GM19238 (cell line): ENCODE measurements around the gene WWTR1.

ENCODE experiments used
- DNase-seq: peaks from one replicate; pipeline ENCODE4 v3.0.0; 2011; ENCODE audit warnings: low spot score; ENCODE audit not compliant: insufficient read length

Gene WWTR1

GRCh38 chr3:149657926-149658743 lies at the start of gene WWTR1:
TSS of gene WWTR1 (minus strand) at chr3:149658025. CDS start at chr3:149657306, 719 bp downstream.
- peak; percentile 59 for DNase-seq

DNA sequence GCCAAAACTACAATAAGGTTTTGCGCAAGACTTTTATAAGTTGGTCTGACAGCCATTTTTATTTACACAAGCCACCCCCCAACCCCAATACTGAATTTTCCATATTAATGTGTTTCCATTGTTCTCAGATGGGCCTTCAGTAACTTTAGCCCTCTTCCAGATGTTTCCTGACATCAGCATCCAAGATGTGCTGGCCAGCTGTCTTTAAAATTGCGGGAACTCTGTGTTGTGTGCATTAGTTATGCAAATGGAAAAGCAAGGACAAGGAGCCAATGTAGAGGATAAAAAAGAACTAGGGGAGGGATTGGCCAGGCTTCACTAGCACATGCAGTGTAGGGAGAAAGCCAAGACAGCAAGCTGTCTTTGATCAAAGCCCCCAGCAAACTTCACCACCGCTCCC lies 49.1 kb upstream of the WWTR1 start:
- no peak for DNase-seq

- no peak for DNase-seq
Measured at GRCh38 chr3:149705416-149705815, 47.6 kb upstream of the WWTR1 start.

GRCh38 chr3:149703466-149703865 lies 45.6 kb upstream of the WWTR1 start:
- DNase-seq = no peak

GRCh38 chr3:149702691-149703441 lies 45.0 kb upstream of the WWTR1 start:
- DNase-seq = no peak

GRCh38 chr3:149701977-149702350 lies 44.1 kb upstream of the WWTR1 start:
- DNase-seq = no peak

DNA sequence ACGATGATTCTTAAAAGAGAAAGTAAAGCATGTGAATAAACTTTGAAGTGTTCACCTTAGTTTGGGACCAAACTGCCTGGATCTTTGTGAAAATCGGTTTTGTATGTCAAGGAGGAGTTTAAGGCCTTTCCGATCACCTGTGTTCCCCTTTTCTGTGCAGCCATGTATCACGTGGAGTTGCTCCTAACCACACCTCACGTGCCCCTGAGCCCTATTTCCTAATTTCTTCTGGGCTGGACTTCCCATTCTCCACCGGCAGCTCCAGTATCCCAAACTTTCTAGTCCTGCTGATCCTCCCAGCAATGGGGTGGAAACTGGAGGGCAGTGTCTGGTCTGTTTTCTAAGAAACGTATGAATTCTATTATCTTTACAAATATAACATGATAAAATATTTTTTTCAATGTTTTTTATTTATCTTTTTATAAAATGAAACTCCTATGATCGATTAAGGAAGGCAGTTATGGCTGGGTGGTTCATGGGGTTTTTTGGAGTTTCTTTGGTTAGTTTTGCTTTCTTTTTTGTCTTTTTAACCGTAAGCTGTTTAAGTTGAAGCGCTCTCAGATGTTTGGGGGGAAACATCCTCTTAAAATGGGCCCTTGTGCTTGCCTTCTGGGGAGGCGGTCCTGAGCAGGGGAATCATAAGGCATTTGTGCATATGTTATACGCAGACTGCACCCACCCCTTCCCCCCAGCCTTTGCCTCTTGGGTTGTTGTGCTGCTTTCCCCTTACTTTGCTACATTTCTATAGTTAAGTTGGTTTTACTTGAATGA lies 43.6 kb upstream of the WWTR1 start:
- DNase-seq = no peak

DNA sequence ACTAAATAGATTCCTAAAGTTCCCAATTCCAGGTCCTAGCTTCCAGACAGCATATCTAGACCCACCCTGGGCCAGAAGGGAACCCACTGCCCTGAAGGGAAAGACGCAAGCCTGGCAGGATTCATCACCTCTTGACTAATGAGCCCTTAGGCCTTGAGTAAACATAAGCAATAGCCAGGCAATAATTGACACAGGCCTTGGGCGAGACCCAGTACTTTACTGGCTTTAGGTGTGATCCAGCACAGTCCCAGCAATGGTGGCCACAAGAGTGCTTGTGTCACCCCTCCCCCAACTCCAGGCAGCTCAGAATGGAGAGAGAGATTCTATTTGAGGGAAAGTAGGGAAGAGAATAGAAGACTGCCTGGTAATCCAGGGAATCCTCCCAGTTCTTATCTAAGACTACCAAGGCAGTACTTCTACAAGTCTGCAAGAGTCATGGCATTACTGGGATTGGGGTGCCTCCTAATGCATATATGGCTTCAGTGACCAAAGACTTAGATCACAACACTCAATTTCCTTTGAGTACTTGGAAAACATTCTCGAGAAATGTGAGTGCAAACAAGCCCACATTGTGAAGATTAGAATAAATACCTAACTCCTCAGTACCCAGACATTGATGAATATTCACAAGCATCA lies 30.4 kb upstream of the WWTR1 start:
- no peak for DNase-seq

DNA sequence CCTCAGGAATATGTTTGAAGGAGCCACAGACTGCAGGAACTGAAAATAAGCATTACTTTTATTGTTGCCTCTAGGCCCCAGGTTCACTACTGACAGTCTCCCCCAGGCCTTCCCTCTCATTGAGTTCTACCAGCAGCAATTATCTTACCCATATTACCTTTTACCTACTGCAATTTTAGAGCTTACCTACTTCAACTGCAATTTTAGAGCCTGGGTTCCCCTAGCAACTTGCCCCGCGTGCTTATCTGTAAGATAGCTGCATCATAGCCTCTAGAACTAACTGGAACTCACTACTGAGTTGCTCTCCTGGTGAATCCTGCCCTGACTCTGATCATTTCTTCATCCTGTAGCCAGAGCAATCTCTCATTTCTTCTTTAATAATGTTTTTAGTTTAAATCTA lies 29.2 kb upstream of the WWTR1 start:
- no peak for DNase-seq

DNA sequence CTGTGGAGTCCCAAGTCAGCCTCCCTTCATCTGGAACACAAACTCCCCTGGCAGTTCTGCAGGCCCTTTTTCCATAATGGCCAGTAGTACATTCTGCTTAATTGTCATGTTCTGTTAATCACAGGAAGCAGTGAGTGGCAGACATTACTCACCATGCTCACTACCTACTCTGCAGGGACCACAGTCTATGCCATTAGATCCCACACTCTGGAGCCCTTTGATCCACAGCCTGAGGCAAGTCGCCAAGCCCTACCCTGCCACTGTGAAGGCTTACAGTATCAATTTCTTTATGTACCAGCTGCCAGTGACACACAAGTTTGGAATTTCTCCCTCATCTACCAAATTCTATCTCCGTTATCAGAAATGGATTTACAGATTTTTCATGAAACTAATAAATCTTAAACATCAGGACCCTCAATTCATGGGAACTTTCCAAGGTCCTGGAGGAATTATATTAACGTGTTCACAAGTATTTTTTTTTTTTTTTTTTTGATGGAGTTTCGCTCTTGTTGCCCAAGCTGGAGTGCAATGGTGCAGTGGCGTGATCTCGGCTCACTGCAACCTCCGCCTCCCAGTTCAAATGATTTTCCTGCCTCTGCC lies 20.6 kb upstream of the WWTR1 start:
- no peak for DNase-seq

GRCh38 chr3:149673393-149673792 lies 15.6 kb upstream of the WWTR1 start:
- DNase-seq = no peak

DNA sequence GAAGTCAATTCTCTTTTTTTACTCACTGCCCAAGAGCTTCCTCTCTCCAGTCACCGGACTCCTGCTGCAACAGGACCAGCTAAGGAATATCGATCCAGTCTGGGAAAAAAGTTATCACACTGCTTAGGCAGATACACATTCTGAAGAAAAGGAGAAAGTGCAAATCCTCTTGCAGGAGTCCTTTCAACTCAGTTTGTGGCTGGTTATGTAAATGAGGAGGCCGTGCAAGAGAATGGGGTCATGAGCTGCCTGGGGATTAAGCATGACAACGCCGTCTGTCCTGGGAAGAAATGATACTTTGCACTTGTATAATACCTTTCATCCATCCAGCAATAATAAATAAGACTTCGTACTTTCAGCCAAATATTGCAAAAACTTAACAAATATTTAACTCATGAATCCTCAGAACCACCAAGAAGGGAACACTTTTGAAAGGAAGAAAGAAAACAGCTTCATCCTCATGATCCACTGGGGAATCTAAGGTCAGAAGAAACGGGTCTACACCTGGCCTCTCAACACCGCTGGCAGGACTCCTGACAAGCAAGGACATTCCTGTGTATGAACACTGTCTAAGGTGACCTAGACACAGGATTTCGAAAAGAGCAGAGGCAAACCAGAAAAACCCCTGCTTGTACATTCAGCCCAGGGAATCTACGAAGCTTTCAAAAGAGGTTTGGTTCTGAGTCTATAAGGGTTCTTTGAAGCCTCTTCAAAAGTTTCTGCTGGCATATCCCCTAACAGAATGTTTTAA lies 13.1 kb upstream of the WWTR1 start:
- no peak for DNase-seq

GRCh38 chr3:149667576-149667975 lies 9.8 kb upstream of the WWTR1 start:
- DNase-seq = no peak

GRCh38 chr3:149663966-149664365 lies 6.1 kb upstream of the WWTR1 start:
- no peak for DNase-seq

GRCh38 chr3:149662240-149662887 lies 4.5 kb upstream of the WWTR1 start:
- no peak for DNase-seq

DNA sequence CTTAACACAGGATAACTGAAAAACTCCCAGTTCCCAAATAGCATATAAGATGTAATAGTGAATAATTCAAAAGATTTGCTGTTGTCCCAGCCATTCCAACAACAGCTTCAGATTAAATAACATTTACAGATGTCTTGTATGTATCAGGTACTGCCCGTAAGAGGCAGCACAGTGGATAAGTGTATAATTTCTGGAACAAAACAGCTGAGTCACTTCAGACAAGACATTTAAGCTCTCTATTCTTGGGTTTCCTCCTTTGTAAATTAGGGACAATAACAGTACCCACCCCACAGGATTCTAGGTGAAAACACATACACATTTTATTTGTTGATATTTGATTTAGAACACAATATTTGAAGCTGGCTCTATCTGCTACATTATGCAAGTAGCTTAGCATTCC lies 2.6 kb upstream of the WWTR1 start:
- no peak for DNase-seq

GRCh38 chr3:149658744-149659497 lies 1.1 kb upstream of the WWTR1 start:
- no peak for DNase-seq

DNA sequence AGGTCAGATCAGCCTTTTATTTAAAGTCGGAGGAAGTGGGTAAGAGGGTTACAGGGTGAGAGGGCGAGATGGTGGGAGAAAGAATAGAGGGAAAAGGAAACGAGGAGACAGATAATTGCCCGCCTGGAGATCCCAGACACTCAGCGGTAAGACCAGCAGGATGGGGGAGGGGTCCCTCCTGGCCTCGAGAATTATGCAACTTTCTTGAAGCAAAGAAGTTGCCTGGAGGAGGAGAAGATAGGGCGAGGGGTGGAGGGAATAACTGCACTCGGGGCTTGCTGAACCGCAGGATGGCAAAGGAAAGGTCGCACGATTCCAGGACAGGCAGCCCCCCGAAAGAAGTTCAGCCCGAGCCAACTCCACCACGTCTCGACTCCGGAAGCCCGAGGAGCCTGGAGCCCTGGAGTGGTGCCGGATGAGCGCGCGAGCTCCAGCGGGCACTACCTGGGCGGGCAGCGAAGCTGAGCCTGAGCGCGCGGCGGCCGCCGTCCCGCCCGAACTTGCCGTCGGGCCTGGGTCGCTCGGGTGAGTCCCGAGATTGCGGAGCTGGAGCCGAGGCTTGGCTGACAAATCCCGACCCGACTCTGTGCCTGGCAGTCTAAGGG lies 402 bp downstream of the WWTR1 start:
- peak; percentile 39 for DNase-seq
